DND-41 (cell line): ENCODE results near the gene ADCK1.

ENCODE experiments used
- ATAC-seq: fragments of 200-7000 bp; cut with Tn5 transposase; 3 replicates; pipeline ENCODE4 v1.9.1; 2021; ENCODE audit warnings: low read depth; ENCODE audit not compliant: insufficient read depth
- DNase-seq: peaks from one replicate; pipeline ENCODE4 v3.0.0-alpha.2; 2020
- H2AFZ ChIP-seq: 2 replicates; pipeline ENCODE4 v1.6.0; 2012; ENCODE audit warnings: low read depth, low read length
- H3K27ac ChIP-seq: 2 replicates; pipeline ENCODE4 v1.5.1; 2012; ENCODE audit warnings: low read length, inconsistent platforms
- H3K27me3 ChIP-seq: fragments of 200-600 bp; sonication (generic); 2 replicates; pipeline ENCODE4 v1.6.0; 2012; ENCODE audit warnings: low read length, mild to moderate bottlenecking, inconsistent platforms; ENCODE audit not compliant: insufficient read depth, poor library complexity
- H3K36me3 ChIP-seq: 2 replicates; pipeline ENCODE4 v1.5.1; 2012; ENCODE audit warnings: low read length, inconsistent platforms; ENCODE audit not compliant: insufficient read depth
- H3K4me1 ChIP-seq: 2 replicates; pipeline ENCODE4 v1.5.1; 2012; ENCODE audit warnings: mild to moderate bottlenecking, low read length; ENCODE audit not compliant: insufficient read depth
- H3K4me2 ChIP-seq: 2 replicates; pipeline ENCODE4 v1.6.0; 2012; ENCODE audit warnings: mild to moderate bottlenecking, moderate library complexity, low read length, inconsistent platforms; ENCODE audit not compliant: insufficient read depth
- H3K4me3 ChIP-seq, 2 experiments: fragments of 200-600 bp in 1 of 2; shearing (Covaris generic) in 1 of 2; 2 replicates each; pipeline ENCODE4 v1.5.1; 2012 to 2016; ENCODE audit warnings: inconsistent platforms in 2 of 2, low read length in 2 of 2, mild to moderate bottlenecking in 2 of 2, low read depth in 1 of 2, moderate library complexity in 1 of 2
- H3K79me2 ChIP-seq: 2 replicates; pipeline ENCODE4 v1.6.0; 2012; ENCODE audit warnings: low read length, inconsistent platforms; ENCODE audit not compliant: insufficient read depth
- H3K9ac ChIP-seq: 2 replicates; pipeline ENCODE4 v1.6.0; 2012; ENCODE audit warnings: low read depth, mild to moderate bottlenecking, inconsistent platforms, low read length, moderate library complexity
- H3K9me3 ChIP-seq: 2 replicates; pipeline ENCODE4 v1.5.1; 2012; ENCODE audit warnings: low read length, moderate library complexity, mild to moderate bottlenecking, inconsistent platforms; ENCODE audit not compliant: insufficient read depth, severe bottlenecking
- H4K20me1 ChIP-seq: 2 replicates; pipeline ENCODE4 v1.6.0; 2012; ENCODE audit warnings: low read length; ENCODE audit not compliant: insufficient read depth
- CTCF ChIP-seq: IDR thresholded peaks from 2 replicates; pipeline ENCODE4 v1.5.1; 2012; ENCODE audit warnings: borderline replicate concordance, low read length, moderate library complexity, mild to moderate bottlenecking; ENCODE audit not compliant: poor library complexity, severe bottlenecking; ENCODE audit errors: extremely low read depth
- EZH2 ChIP-seq: IDR thresholded peaks from 3 replicates; pipeline ENCODE4 v1.6.1; 2012; ENCODE audit warnings: borderline replicate concordance, low read depth, mild to moderate bottlenecking, moderate library complexity, low read length, inconsistent platforms; ENCODE audit not compliant: severe bottlenecking

Gene ADCK1

GRCh38 chr14:77964586-77964985 is 164.7 kb downstream of the ADCK1 start:
- no peak overlapping the region for H3K27ac ChIP-seq
- ATAC-seq (no peak), DNase-seq (no peak)
- peaks cover 4% of the 10 kb centered on the region for H3K27me3 ChIP-seq
- no peak overlapping the region for H3K4me3 ChIP-seq
- no peaks in the 10 kb centered on the region for H4K20me1 ChIP-seq
- H3K9me3 ChIP-seq = no peaks in the 10 kb centered on the region
- no peak overlapping the region for H3K4me2 ChIP-seq
- H3K79me2 ChIP-seq = no peaks in the 10 kb centered on the region
- no peak for TF ChIP-seq EZH2
- TF ChIP-seq CTCF = no peak
- no peak overlapping the region for H3K9ac ChIP-seq
- peaks cover 10% of the 10 kb centered on the region for H3K4me1 ChIP-seq
- H2AFZ ChIP-seq = no peak overlapping the region
- no peaks in the 10 kb centered on the region for H3K36me3 ChIP-seq

- Histone ChIP-seq H3K4me3 (no peak overlapping the region), H3K27ac (no peak overlapping the region), H4K20me1 (no peaks in the 10 kb centered on the region), H3K9ac (no peak overlapping the region), H2AFZ (no peak overlapping the region), H3K36me3 (no peaks in the 10 kb centered on the region), H3K79me2 (no peaks in the 10 kb centered on the region), H3K4me1 (peaks cover 10% of the 10 kb centered on the region), H3K9me3 (no peaks in the 10 kb centered on the region), H3K27me3 (peaks cover 4% of the 10 kb centered on the region), H3K4me2 (no peak overlapping the region)
- ATAC-seq (no peak), DNase-seq (no peak)
- no peak for TF ChIP-seq EZH2
- no peak for TF ChIP-seq CTCF
Measured at GRCh38 chr14:77965050-77965449, 165.1 kb downstream of the ADCK1 start.

- no peak for TF ChIP-seq CTCF
- no peak for TF ChIP-seq EZH2
- ATAC-seq = peak; percentile 91
Measured at GRCh38 chr14:77965919-77966435, 166.1 kb downstream of the ADCK1 start.

More at GRCh38 chr14:77965919-77966435, 166.1 kb downstream of the ADCK1 start:
- H3K4me1 ChIP-seq = peaks cover 10% of the 10 kb centered on the region
- no peak overlapping the region for H3K27ac ChIP-seq
- H3K27me3 ChIP-seq = peaks cover 4% of the 10 kb centered on the region
- DNase-seq = peak; percentile 67
- no peak overlapping the region for H3K9ac ChIP-seq
- peak overlapping the region; percentile 39; the same call in 1 of the 2 replicates for H2AFZ ChIP-seq
- H3K4me2 ChIP-seq = peak overlapping the region; percentile 51
- no peaks in the 10 kb centered on the region for H3K79me2 ChIP-seq
- H4K20me1 ChIP-seq = no peaks in the 10 kb centered on the region
- no peak overlapping the region for H3K4me3 ChIP-seq
- no peaks in the 10 kb centered on the region for H3K9me3 ChIP-seq
- H3K36me3 ChIP-seq = no peaks in the 10 kb centered on the region
